K562 (cell line): ENCODE measurements around the gene PRKACA. TPM values are rescaled to one million over a fixed set of nuclear protein-coding genes. Genes with fewer than 3 reads are reported as not detected.
A peak's percentile ranks its signal among the peaks of the same experiment; 100 is the strongest.

ENCODE experiments used
- CEBPG ChIP-seq, 3 experiments: fragments of 200-800 bp in 1 of 3; sonication (Bioruptor generic) in 1 of 3; sonication (generic) in 1 of 3; formaldehyde crosslinking in 1 of 3; IDR thresholded peaks in 2 of 3; conservative IDR thresholded peaks in 1 of 3; 2 replicates each; pipeline versions ENCODE4 v1.6.1 to v1.8.0; 2016 to 2022; ENCODE audit warnings: missing compliant biosample characterization in 2 of 3, missing genetic modification characterization in 2 of 3, mild to moderate bottlenecking in 1 of 3, missing genetic modification reagents in 1 of 3
- CREM ChIP-seq: IDR thresholded peaks from 2 replicates; pipeline ENCODE4 v1.6.1; 2014; ENCODE audit warnings: antibody characterized with exemption, low read depth
- CXXC5 ChIP-seq: fragments of 250-450 bp; sonication (Bioruptor Pico); IDR thresholded peaks from 2 replicates; pipeline ENCODE4 v1.8.0; 2022; ENCODE audit warnings: inconsistent platforms, mild to moderate bottlenecking, moderate library complexity
- KLF1 ChIP-seq: fragments of 450-650 bp; IDR thresholded peaks from 2 replicates; pipeline ENCODE4 v1.6.1; 2016; ENCODE audit warnings: missing genetic modification characterization, missing compliant biosample characterization
- L3MBTL2 ChIP-seq: fragments of 450-650 bp; IDR thresholded peaks from 2 replicates; pipeline ENCODE4 v1.6.1; 2016; ENCODE audit warnings: mild to moderate bottlenecking, moderate library complexity
- MECOM ChIP-seq: fragments of 250-450 bp; sonication (Bioruptor Pico); IDR thresholded peaks from 2 replicates; pipeline ENCODE4 v1.8.0; 2022; ENCODE audit warnings: inconsistent platforms
- NR4A1 ChIP-seq, 2 experiments: fragments of 250-450 bp in 1 of 2; fragments of 450-650 bp in 1 of 2; sonication (Bioruptor Pico) in 1 of 2; IDR thresholded peaks; 2 replicates each; pipeline versions ENCODE4 v1.4.0 to v1.6.1; 2016 to 2020; ENCODE audit warnings: mild to moderate bottlenecking in 2 of 2, missing compliant biosample characterization in 1 of 2, missing genetic modification characterization in 1 of 2, moderate library complexity in 1 of 2
- PHB ChIP-seq: fragments of 250-450 bp; sonication (Bioruptor Pico); IDR thresholded peaks from 2 replicates; pipeline ENCODE4 v1.5.0; 2021
- RUNX1 ChIP-seq: sonication (generic); IDR thresholded peaks from 2 replicates; pipeline ENCODE4 v1.6.1; 2016; ENCODE audit warnings: antibody characterized with exemption, low read depth
- SRF ChIP-seq, 2 experiments: fragments of 250-450, 450-650 bp in 1 of 2; sonication (Bioruptor Pico) in 1 of 2; sonication (generic) in 1 of 2; formaldehyde crosslinking; IDR thresholded peaks; 2 replicates each; pipeline versions ENCODE4 v1.5.0 to v1.5.1; 2020 to 2022; ENCODE audit warnings: mild to moderate bottlenecking in 1 of 2, missing genetic modification reagents in 1 of 2
- TEAD1 ChIP-seq, 2 experiments: fragments of 450-650 bp in 1 of 2; sonication (generic) in 1 of 2; formaldehyde crosslinking; IDR thresholded peaks; 2 replicates each; pipeline versions ENCODE4 v1.4.0 to v1.8.0; 2020 to 2022; ENCODE audit warnings: mild to moderate bottlenecking in 2 of 2, missing genetic modification reagents in 1 of 2
- ZNF644 ChIP-seq: fragments of 200-800 bp; sonication (Bioruptor generic); IDR thresholded peaks from 2 replicates; pipeline ENCODE4 v1.6.1; 2016; ENCODE audit warnings: low read depth, missing genetic modification characterization, missing compliant biosample characterization
- polyA plus RNA-seq, 8 experiments: library from polyadenylated mRNA; depleted of rRNA in 4 of 8; stranded (reverse) in 5 of 8; unstranded in 3 of 8; fragments of >200 nt; fragmentation: Nextera tagmentation in 2 of 8; fragmentation: Illumina TruSeq in 1 of 8; extraction: Ambion mirVana in 2 of 8; extraction: Trizol in 1 of 8; gene quantifications; 2 replicates each; pipeline versions ENCODE4 v1.2.1 to v1.2.3, GENCODE V29; 2011 to 2014; ENCODE audit warnings: inconsistent platforms in 1 of 8, missing spikeins in 1 of 8
- total RNA-seq, 7 experiments: library from RNA; depleted of rRNA in 6 of 7; stranded (reverse); fragments of >200 nt in 6 of 7; fragmentation: Illumina TruSeq in 2 of 7; extraction: Trizol in 2 of 7; gene quantifications; 2 replicates each; pipeline versions ENCODE4 v1.2.1 to v1.2.3, GENCODE V29; 2011 to 2021; ENCODE audit warnings: low replicate concordance in 1 of 7
- TF ChIP-seq, protein P1 (sequence below): fragments of 450-650 bp; conservative IDR thresholded peaks from 2 replicates; pipeline ENCODE4 v1.6.1; 2016; ENCODE audit warnings: missing genetic modification characterization, low read depth, mild to moderate bottlenecking, missing compliant biosample characterization, moderate library complexity
- TF ChIP-seq, protein P2 (sequence below): fragments of 450-650 bp; IDR thresholded peaks from 2 replicates; pipeline ENCODE4 v1.6.1; 2016; ENCODE audit warnings: low read depth, mild to moderate bottlenecking, moderate library complexity
- TF ChIP-seq, protein P3 (sequence below), 3 experiments: IDR thresholded peaks in 2 of 3; conservative IDR thresholded peaks in 1 of 3; 2 replicates each; pipeline ENCODE4 v1.5.1; 2011 to 2012; ENCODE audit warnings: low read length in 3 of 3, mild to moderate bottlenecking in 3 of 3, control low read depth in 2 of 3, improper control_type of control experiment in 1 of 3, inconsistent platforms in 1 of 3, low read depth in 1 of 3, mixed read lengths in 1 of 3, moderate library complexity in 1 of 3; ENCODE audit not compliant: insufficient read depth in 2 of 3
- TF ChIP-seq, protein P4 (sequence below): fragments of 250-450 bp; sonication (Bioruptor Pico); IDR thresholded peaks from 2 replicates; pipeline ENCODE4 v1.5.0; 2022; ENCODE audit warnings: mild to moderate bottlenecking
- TF ChIP-seq, protein P5 (sequence below): fragments of 250-450 bp; sonication (Bioruptor Pico); IDR thresholded peaks from 2 replicates; pipeline ENCODE4 v1.5.0; 2020; ENCODE audit warnings: mild to moderate bottlenecking

PRKACA gene
- total and polyA plus RNA-seq, 9 of the 15 experiments (the other 6 are each of a cell fraction or from before 2014, with no cell fraction given) = 1.2 to 63.1 (median 13.0) TPM

DNA sequence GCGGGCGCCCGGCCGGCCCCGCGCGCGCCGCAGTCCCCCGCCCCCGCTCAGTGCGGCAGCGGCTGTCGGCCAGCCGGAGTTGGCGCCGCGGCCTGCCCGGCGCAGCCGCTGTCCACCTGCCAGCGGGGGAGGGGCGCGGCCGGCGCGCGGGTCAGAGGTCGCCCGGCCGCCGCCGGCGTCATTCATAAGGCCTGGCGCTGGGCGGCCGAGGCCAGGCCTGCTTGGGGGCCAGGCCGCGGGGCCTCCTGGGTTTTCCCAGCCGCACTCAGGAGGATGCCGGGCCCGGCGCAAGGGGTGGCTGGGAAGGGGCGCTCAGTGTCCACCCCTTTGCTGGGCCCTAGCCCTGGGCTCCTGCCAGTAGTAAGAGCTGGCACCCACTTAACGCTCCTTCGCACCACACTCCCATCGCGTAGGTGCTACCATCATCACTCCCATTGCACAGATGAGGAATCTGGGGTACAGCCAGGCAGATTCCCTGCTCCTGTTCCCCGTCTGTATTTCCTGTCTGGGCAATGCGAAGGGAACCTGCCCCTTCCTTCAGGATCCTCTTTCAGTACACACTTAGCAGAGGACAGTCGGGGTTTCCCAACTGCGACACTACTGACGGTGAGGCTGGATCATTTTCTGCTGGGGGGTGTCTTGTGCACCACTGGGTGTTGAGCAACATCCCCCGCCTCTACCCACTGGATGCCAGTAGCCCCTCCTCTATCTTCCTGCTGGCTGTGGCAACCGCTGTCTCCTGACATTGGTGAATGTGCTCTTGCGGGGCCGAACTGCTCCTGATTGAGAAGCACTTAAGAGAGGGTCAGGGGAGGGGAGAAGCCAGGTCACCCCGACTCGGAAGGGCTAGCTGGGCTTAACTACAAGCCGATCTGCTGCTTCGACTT is 846 bp upstream of the PRKACA start (continued):
- peak; percentile 12; the same call in 1 of the 2 replicates for TF ChIP-seq CREM
- TF ChIP-seq SRF (CRISPR knock-in tag; IDR thresholded peaks at IDR 0.05) = no peak
- TF ChIP-seq ZNF644 (tag) = 0 out of 2 replicates have a peak, but pooled peaks have one; percentile 42
- 0 out of 2 replicates have a peak, but pooled peaks have one; percentile 69 for TF ChIP-seq CXXC5 (CRISPR knock-in tag)
- 0 out of 4 replicates have a peak, but pooled peaks of 1 of the 2 experiments have one; percentile 30 for TF ChIP-seq TEAD1 (CRISPR knock-in tag; IDR thresholded peaks at IDR 0.05)
- TF ChIP-seq, protein P1, sequence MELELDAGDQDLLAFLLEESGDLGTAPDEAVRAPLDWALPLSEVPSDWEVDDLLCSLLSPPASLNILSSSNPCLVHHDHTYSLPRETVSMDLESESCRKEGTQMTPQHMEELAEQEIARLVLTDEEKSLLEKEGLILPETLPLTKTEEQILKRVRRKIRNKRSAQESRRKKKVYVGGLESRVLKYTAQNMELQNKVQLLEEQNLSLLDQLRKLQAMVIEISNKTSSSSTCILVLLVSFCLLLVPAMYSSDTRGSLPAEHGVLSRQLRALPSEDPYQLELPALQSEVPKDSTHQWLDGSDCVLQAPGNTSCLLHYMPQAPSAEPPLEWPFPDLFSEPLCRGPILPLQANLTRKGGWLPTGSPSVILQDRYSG (tag) = peak; percentile 62
- peak; percentile 43; the same call in 1 of the 2 replicates for TF ChIP-seq KLF1
- TF ChIP-seq, protein P2, sequence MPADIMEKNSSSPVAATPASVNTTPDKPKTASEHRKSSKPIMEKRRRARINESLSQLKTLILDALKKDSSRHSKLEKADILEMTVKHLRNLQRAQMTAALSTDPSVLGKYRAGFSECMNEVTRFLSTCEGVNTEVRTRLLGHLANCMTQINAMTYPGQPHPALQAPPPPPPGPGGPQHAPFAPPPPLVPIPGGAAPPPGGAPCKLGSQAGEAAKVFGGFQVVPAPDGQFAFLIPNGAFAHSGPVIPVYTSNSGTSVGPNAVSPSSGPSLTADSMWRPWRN = no peak
- TF ChIP-seq, protein P3, sequence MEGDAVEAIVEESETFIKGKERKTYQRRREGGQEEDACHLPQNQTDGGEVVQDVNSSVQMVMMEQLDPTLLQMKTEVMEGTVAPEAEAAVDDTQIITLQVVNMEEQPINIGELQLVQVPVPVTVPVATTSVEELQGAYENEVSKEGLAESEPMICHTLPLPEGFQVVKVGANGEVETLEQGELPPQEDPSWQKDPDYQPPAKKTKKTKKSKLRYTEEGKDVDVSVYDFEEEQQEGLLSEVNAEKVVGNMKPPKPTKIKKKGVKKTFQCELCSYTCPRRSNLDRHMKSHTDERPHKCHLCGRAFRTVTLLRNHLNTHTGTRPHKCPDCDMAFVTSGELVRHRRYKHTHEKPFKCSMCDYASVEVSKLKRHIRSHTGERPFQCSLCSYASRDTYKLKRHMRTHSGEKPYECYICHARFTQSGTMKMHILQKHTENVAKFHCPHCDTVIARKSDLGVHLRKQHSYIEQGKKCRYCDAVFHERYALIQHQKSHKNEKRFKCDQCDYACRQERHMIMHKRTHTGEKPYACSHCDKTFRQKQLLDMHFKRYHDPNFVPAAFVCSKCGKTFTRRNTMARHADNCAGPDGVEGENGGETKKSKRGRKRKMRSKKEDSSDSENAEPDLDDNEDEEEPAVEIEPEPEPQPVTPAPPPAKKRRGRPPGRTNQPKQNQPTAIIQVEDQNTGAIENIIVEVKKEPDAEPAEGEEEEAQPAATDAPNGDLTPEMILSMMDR (IDR thresholded peaks at IDR 0.05 in 2 of 3, conservative IDR thresholded peaks at IDR 0.05 in 1 of 3; ENCODE audit: insufficient read depth in 2 of 3, low read depth in 1 of 3, low read length in 3 of 3) = no peak
- peak; percentile 61; the same call in 1 of the 2 replicates for TF ChIP-seq CEBPG (CRISPR knock-in tag; IDR thresholded peaks at IDR 0.05)
- TF ChIP-seq CEBPG (tag; conservative IDR thresholded peaks at IDR 0.05 in 1 of 2, IDR thresholded peaks at IDR 0.05 in 1 of 2) = peak; percentile 50 to 70
- TF ChIP-seq RUNX1 = 0 out of 2 replicates have a peak, but pooled peaks have one; percentile 53
- TF ChIP-seq, protein P4, sequence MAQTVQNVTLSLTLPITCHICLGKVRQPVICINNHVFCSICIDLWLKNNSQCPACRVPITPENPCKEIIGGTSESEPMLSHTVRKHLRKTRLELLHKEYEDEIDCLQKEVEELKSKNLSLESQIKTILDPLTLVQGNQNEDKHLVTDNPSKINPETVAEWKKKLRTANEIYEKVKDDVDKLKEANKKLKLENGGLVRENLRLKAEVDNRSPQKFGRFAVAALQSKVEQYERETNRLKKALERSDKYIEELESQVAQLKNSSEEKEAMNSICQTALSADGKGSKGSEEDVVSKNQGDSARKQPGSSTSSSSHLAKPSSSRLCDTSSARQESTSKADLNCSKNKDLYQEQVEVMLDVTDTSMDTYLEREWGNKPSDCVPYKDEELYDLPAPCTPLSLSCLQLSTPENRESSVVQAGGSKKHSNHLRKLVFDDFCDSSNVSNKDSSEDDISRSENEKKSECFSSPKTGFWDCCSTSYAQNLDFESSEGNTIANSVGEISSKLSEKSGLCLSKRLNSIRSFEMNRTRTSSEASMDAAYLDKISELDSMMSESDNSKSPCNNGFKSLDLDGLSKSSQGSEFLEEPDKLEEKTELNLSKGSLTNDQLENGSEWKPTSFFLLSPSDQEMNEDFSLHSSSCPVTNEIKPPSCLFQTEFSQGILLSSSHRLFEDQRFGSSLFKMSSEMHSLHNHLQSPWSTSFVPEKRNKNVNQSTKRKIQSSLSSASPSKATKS (CRISPR knock-in tag) = no peak
- TF ChIP-seq, protein P5, sequence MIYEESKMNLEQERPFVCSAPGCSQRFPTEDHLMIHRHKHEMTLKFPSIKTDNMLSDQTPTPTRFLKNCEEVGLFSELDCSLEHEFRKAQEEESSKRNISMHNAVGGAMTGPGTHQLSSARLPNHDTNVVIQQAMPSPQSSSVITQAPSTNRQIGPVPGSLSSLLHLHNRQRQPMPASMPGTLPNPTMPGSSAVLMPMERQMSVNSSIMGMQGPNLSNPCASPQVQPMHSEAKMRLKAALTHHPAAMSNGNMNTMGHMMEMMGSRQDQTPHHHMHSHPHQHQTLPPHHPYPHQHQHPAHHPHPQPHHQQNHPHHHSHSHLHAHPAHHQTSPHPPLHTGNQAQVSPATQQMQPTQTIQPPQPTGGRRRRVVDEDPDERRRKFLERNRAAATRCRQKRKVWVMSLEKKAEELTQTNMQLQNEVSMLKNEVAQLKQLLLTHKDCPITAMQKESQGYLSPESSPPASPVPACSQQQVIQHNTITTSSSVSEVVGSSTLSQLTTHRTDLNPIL (CRISPR knock-in tag) = no peak
- no peak for TF ChIP-seq NR4A1 (CRISPR knock-in tag; IDR thresholded peaks at IDR 0.05)
- peak; percentile 50; the same call in 1 of the 2 replicates for TF ChIP-seq NR4A1 (tag; IDR thresholded peaks at IDR 0.05)
- TF ChIP-seq L3MBTL2 = peak; percentile 81
- no peak for TF ChIP-seq MECOM (CRISPR knock-in tag)
- 0 out of 2 replicates have a peak, but pooled peaks have one; percentile 53 for TF ChIP-seq PHB (CRISPR knock-in tag)
